GM23338 (cell line): ENCODE results near the gene PTPN21.

Source experiments
- CREB1 ChIP-seq: fragments of 250-450 bp; sonication (Bioruptor Pico); IDR thresholded peaks from 2 replicates; pipeline ENCODE4 v1.5.0; 2020; ENCODE audit warnings: low read depth, mild to moderate bottlenecking, moderate library complexity
- CTCF ChIP-seq, 2 experiments: fragments of 200-600 bp in 1 of 2; sonication (generic) in 1 of 2; conservative IDR thresholded peaks; 2 replicates each; pipeline versions ENCODE4 v1.5.1 to v1.6.1; 2016 to 2017; ENCODE audit warnings: antibody characterized with exemption in 2 of 2, low read depth in 2 of 2, mild to moderate bottlenecking in 2 of 2, moderate library complexity in 1 of 2
- EZH2 ChIP-seq: fragments of 200-600 bp; sonication (generic); IDR thresholded peaks from one replicate; pipeline ENCODE4 v1.8.0; 2017; ENCODE audit warnings: antibody characterized with exemption, mild to moderate bottlenecking, low read depth; ENCODE audit not compliant: unreplicated experiment

- TF ChIP-seq CTCF (conservative IDR thresholded peaks at IDR 0.05; ENCODE audit: low read depth in 2 of 2) (no peak), EZH2 (no peak), CREB1 (CRISPR knock-in tag) (no peak)
These were observed 123.8 kb downstream of the PTPN21 start for GRCh38 chr14:88430976-88431375.
